Loucy (cell line): Measurements from ENCODE around the gene NME8.

Experiments
- H2AFZ ChIP-seq: fragments of 200-600 bp; sonication (generic); 2 replicates; pipeline ENCODE4 v1.6.0; 2016; ENCODE audit warnings: antibody characterized with exemption, mild to moderate bottlenecking, low read length, moderate library complexity
- H3F3A ChIP-seq: fragments of 200-600 bp; 2 replicates; pipeline ENCODE4 v1.6.0; 2016; ENCODE audit warnings: antibody characterized with exemption, low read depth, mild to moderate bottlenecking
- H3K27me3 ChIP-seq: fragments of 200-600 bp; sonication (generic); 2 replicates; pipeline ENCODE4 v1.6.1; 2014; ENCODE audit warnings: low read length, mild to moderate bottlenecking; ENCODE audit not compliant: insufficient read depth, poor library complexity, severe bottlenecking
- H3K36me3 ChIP-seq: fragments of 200-600 bp; sonication (generic); 2 replicates; pipeline ENCODE4 v1.6.1; 2016; ENCODE audit warnings: low read length; ENCODE audit not compliant: insufficient read depth
- H3K4me1 ChIP-seq: fragments of 200-600 bp; sonication (generic); 2 replicates; pipeline ENCODE4 v1.5.1; 2014; ENCODE audit warnings: low read length, mild to moderate bottlenecking; ENCODE audit not compliant: insufficient read depth, poor library complexity, severe bottlenecking
- H3K4me2 ChIP-seq: fragments of 200-600 bp; sonication (generic); 2 replicates; pipeline ENCODE4 v1.6.0; 2014; ENCODE audit warnings: antibody characterized with exemption, low read length, low read depth, mild to moderate bottlenecking; ENCODE audit not compliant: poor library complexity, severe bottlenecking
- H3K4me3 ChIP-seq: fragments of 200-600 bp; sonication (generic); 2 replicates; pipeline ENCODE4 v1.5.1; 2014; ENCODE audit warnings: low read length, mild to moderate bottlenecking, mixed read lengths; ENCODE audit not compliant: poor library complexity, severe bottlenecking
- H3K79me2 ChIP-seq: fragments of 200-600 bp; sonication (generic); 2 replicates; pipeline ENCODE4 v1.6.1; 2014; ENCODE audit warnings: low read length; ENCODE audit not compliant: insufficient read depth
- H3K9ac ChIP-seq: fragments of 200-600 bp; sonication (generic); 2 replicates; pipeline ENCODE4 v1.6.0; 2014; ENCODE audit warnings: mild to moderate bottlenecking, low read depth, low read length, moderate library complexity; ENCODE audit not compliant: poor library complexity, severe bottlenecking
- H3K9me2 ChIP-seq: fragments of 200-600 bp; sonication (generic); replicated peaks from 2 replicates; pipeline ENCODE4 v1.6.1; 2016; ENCODE audit warnings: low read depth, low read length, mixed read lengths
- H3K9me3 ChIP-seq: fragments of 200-600 bp; sonication (generic); 2 replicates; pipeline ENCODE4 v1.6.1; 2014; ENCODE audit warnings: mild to moderate bottlenecking, antibody characterized with exemption, low read length, low read depth; ENCODE audit not compliant: insufficient read depth
- H4K20me1 ChIP-seq: fragments of 200-600 bp; sonication (generic); 2 replicates; pipeline ENCODE4 v1.6.0; 2014; ENCODE audit warnings: antibody characterized with exemption, low read length, mild to moderate bottlenecking; ENCODE audit not compliant: insufficient read depth, poor library complexity, severe bottlenecking
- CTCF ChIP-seq: fragments of 200-600 bp; sonication (generic); conservative IDR thresholded peaks from 2 replicates; pipeline ENCODE4 v1.5.1; 2014; ENCODE audit warnings: mild to moderate bottlenecking, antibody characterized with exemption, low read length
- EZH2phosphoT487 ChIP-seq: fragments of 200-600 bp; IDR thresholded peaks from 2 replicates; pipeline ENCODE4 v1.6.1; 2018; ENCODE audit warnings: antibody characterized with exemption, mild to moderate bottlenecking, moderate library complexity, borderline replicate concordance

NME8 gene

GRCh38 chr7:37820708-37821468, 27.5 kb upstream of the NME8 start:
- Histone ChIP-seq H3F3A (no peaks in the 10 kb centered on the region), H3K4me1 (peaks cover 13% of the 10 kb centered on the region), H4K20me1 (no peaks in the 10 kb centered on the region), H3K4me2 (no peak overlapping the region), H3K27me3 (peaks cover 48% of the 10 kb centered on the region), H3K4me3 (no peak overlapping the region), H3K36me3 (no peaks in the 10 kb centered on the region), H2AFZ (no peak overlapping the region), H3K9ac (no peak overlapping the region), H3K79me2 (no peaks in the 10 kb centered on the region), H3K9me3 (no peaks in the 10 kb centered on the region), H3K9me2 (no peaks in the 10 kb centered on the region)
- TF ChIP-seq EZH2phosphoT487, result no peak
- TF ChIP-seq CTCF, result no peak

- H3K4me2 ChIP-seq, result no peak overlapping the region
- H3K27me3 ChIP-seq, result peaks cover 37% of the 10 kb centered on the region
- TF ChIP-seq EZH2phosphoT487 (no peak), CTCF (no peak)
- H3K36me3 ChIP-seq, result no peaks in the 10 kb centered on the region
- no peaks in the 10 kb centered on the region for H3K79me2 ChIP-seq
- no peaks in the 10 kb centered on the region for H3K9me3 ChIP-seq
- H2AFZ ChIP-seq, result no peak overlapping the region
- H3K9me2 ChIP-seq, result no peaks in the 10 kb centered on the region
- H3K4me3 ChIP-seq, result no peak overlapping the region
- no peaks in the 10 kb centered on the region for H4K20me1 ChIP-seq
- no peaks in the 10 kb centered on the region for H3F3A ChIP-seq
- peaks cover 13% of the 10 kb centered on the region for H3K4me1 ChIP-seq
- H3K9ac ChIP-seq, result no peak overlapping the region
These were observed 25.5 kb upstream of the NME8 start for GRCh38 chr7:37822946-37823345.

GRCh38 chr7:37823557-37823956, 24.8 kb upstream of the NME8 start:
- peaks cover 13% of the 10 kb centered on the region for H3K4me1 ChIP-seq
- H3K79me2 ChIP-seq, result no peaks in the 10 kb centered on the region
- TF ChIP-seq CTCF (no peak), EZH2phosphoT487 (no peak)
- H3K4me3 ChIP-seq, result no peak overlapping the region
- H3K27me3 ChIP-seq, result peaks cover 32% of the 10 kb centered on the region
- H3K9me3 ChIP-seq, result no peaks in the 10 kb centered on the region
- no peak overlapping the region for H3K4me2 ChIP-seq
- H3K36me3 ChIP-seq, result no peaks in the 10 kb centered on the region
- H3F3A ChIP-seq, result no peaks in the 10 kb centered on the region
- no peaks in the 10 kb centered on the region for H4K20me1 ChIP-seq
- no peak overlapping the region for H3K9ac ChIP-seq
- no peaks in the 10 kb centered on the region for H3K9me2 ChIP-seq
- H2AFZ ChIP-seq, result no peak overlapping the region
